Stimulated activated CD4-positive, alpha-beta T cell treated with anti-CD3 and anti-CD28 coated beads, Interleukin-15, amount 100 ng/mL, for 48 hours (primary cell): ENCODE results near the gene C12orf43.
"Not testable (repeated sequence)": the region's sequence is repeated elsewhere in the genome, so short reads cannot be mapped to it uniquely, and the experiment has no call there.

Experiments used
- DNase-seq, 2 donors: peaks; one replicate each; pipeline ENCODE4 v3.0.0-alpha.2; 2020; ENCODE audit warnings: low read depth in 2 of 2

The C12orf43 gene

GRCh38 chr12:121015825-121016766 lies at the start of gene C12orf43:
Gene C12orf43 (minus strand): TSS chr12:121016487. CDS start chr12:121016474, 13 bp downstream.
- DNase-seq = peak; percentile 89 to 92

- no peak for DNase-seq
Measured at GRCh38 chr12:121065345-121065744, 49.1 kb upstream of the C12orf43 start.

DNA sequence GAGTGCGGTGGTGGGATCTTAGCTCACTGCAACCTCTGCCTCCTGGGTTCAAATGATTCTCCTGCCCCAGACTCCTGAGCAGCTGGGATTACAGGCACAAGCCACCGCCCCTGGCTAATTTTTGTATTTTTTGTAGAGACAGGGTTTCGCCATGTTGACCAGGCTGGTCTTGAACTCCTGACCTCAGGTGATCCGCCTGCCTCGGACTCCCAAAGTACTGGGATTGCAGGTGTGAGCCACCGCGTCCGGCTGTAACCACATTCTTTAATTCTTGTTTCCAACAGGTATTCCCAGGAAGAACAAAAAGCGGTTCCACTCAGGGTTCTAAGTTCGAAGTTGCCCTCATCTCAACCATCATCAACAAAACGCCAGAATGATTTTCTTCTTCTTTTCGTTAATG lies 48.3 kb upstream of the C12orf43 start:
- DNase-seq = not testable (repeated sequence)

- no peak for DNase-seq
Measured at GRCh38 chr12:121064116-121064515, 47.8 kb upstream of the C12orf43 start.

- no peak for DNase-seq
Measured at GRCh38 chr12:121062391-121063045, 46.2 kb upstream of the C12orf43 start.

DNA sequence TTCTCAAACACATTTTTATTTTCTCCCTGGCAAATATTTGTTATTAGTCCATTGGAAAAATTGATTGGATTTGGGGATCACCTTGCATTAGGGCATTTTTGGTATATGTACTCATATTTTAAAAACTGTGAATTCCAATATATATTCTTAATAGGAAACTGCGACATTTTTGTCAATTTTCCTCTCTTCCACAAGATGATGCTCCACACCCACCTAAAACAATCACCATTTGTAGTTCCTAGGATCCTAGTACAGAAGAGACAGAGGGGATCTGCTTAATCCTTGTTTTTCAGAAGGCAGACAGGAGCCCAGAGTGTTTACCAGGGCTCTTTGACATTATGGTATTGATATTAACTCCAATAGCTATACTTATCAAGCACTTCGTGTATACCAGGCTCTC lies 45.5 kb upstream of the C12orf43 start:
- DNase-seq = no peak

- DNase-seq = no peak
Measured at GRCh38 chr12:121060149-121061001, 44.1 kb upstream of the C12orf43 start.

GRCh38 chr12:121059031-121059898 lies 43.0 kb upstream of the C12orf43 start:
- no peak for DNase-seq

DNA sequence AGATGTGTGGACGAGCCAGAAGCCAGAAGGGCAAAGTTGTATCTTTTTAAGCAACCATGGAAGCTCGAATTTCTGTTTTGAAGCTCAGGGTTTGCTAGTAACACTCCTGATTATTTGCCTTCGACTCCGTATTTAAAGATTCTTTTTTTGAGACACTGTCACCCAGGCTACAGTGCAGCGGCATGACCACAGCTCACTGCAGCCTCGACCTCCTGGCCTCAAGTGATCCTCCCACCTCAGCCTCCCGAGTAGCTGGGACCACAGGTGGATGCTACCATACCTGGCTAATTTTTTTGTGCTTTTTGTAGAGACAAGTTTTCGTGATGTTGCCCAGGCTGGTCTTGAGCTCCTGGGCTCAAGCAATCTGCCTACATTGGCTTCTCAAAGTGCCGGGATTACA lies 41.5 kb upstream of the C12orf43 start:
- DNase-seq = no peak

DNA sequence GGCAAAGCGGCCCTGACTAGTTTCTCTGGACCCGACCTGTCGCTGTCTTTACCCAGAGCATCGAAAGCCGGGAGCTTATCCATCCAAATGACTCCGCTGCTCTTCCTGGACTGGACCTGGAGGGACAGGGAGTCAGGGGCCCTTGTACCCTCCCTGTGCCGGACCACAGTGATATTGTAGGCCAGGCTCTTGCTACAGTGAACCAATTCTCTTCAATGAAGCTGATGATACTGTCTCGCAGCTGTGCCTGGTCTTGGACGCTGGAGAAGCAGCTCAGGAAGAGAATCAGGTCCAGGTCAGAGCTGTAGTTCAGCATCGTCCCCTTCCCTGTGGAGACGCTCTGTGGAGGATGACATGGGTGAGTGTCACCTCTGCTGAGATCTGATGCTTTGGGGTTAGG lies 37.4 kb upstream of the C12orf43 start:
- no peak for DNase-seq

- DNase-seq = no peak
Measured at GRCh38 chr12:121050725-121051124, 34.4 kb upstream of the C12orf43 start.

GRCh38 chr12:121048442-121048841 lies 32.2 kb upstream of the C12orf43 start:
- DNase-seq = no peak

- not testable (repeated sequence) for DNase-seq
Measured at GRCh38 chr12:121047400-121047799, 31.1 kb upstream of the C12orf43 start.

- no peak for DNase-seq
Measured at GRCh38 chr12:121043067-121043466, 26.8 kb upstream of the C12orf43 start.

GRCh38 chr12:121038861-121039668 lies 22.8 kb upstream of the C12orf43 start, which contains the start of gene OASL:
Gene OASL (minus strand): TSS chr12:121039246. CDS start chr12:121038971, 275 bp downstream.
- DNase-seq = no peak

- DNase-seq = peak in 1 of 2 donors; percentile 45
Measured at GRCh38 chr12:121036810-121037326, 20.6 kb upstream of the C12orf43 start.

- no peak for DNase-seq
Measured at GRCh38 chr12:121034616-121035305, 18.5 kb upstream of the C12orf43 start.

DNA sequence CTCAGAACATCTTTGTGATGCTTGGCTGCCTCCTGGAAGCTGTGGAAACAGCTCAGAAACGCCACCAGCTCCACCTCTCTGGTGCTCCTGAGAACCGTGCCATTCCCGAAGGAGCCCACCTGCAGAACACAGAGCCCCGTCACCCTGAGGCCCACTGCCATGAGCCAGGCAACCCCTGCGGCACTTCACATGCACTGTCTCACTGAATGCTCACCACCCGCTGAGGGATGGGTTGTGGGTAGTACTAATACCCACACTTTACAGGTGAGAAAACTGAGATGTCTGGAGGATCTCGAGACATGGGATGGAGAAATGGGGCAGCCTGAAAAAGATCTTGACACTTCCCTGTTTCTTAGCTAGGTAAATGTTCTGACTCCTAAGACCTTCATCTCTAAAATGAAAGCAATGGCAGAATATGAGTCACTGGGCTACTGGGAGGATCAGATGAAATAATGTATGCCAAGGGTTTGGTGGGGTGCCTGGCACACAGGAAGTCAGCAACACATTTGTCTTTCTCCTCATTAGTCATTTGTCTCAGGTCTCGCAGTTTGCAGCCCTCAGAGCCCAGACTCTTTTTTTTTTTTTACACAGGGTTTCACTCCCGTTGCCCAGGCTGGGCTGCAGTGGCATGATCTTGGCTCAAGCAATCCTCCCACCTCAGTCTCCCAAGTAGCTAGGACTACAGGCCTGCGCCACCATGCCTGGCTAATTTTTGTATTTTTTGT lies 17.5 kb upstream of the C12orf43 start:
- peak in 1 of 2 donors; percentile 40 for DNase-seq
